Measurements from ENCODE around the gene GCNT1.

GCNT1 gene

GRCh38 chr9:76545191-76545590 lies 86.2 kb downstream of the GCNT1 start:
- DNase-seq = no peak

GRCh38 chr9:76552181-76552580 lies 93.2 kb downstream of the GCNT1 start:
- no peak for DNase-seq

- DNase-seq = no peak
These were observed 93.9 kb downstream of the GCNT1 start for GRCh38 chr9:76552751-76553455.

- no peak for DNase-seq
These were observed 94.7 kb downstream of the GCNT1 start for GRCh38 chr9:76553680-76554079.
